CD4-positive, CD25-positive, alpha-beta regulatory T cell (primary cell): ENCODE data around the gene SPEM1. TPM values are rescaled to one million over a fixed set of nuclear protein-coding genes. Genes with fewer than 3 reads are reported as not detected.
A peak's percentile ranks its signal among the peaks of the same experiment; 100 is the strongest.

Source experiments
- ATAC-seq, 2 donors: fragments of 150-1000 bp; cut with Tn5 transposase; one replicate each; pipeline ENCODE4 v1.10.0; 2021; ENCODE audit warnings: low read depth in 2 of 2, moderate number of reproducible peaks in 2 of 2, moderate library complexity in 1 of 2
- DNase-seq, 3 donors: peaks; one replicate each; pipeline versions ENCODE4 v3.0.0 to v3.0.0-alpha.2; 2012 to 2022; ENCODE audit warnings: mixed read lengths in 1 of 3
- H3K27ac ChIP-seq: one replicate; pipeline ENCODE4 v1.7.0; 2013; ENCODE audit warnings: mild to moderate bottlenecking, low read length; ENCODE audit not compliant: insufficient read depth, poor library complexity, severe bottlenecking
- H3K27me3 ChIP-seq: one replicate; pipeline ENCODE4 v1.7.0; 2013; ENCODE audit warnings: low read length; ENCODE audit not compliant: control insufficient read depth, insufficient read depth
- H3K36me3 ChIP-seq: one replicate; pipeline ENCODE4 v1.7.0; 2013; ENCODE audit warnings: mild to moderate bottlenecking, low read length, moderate library complexity; ENCODE audit not compliant: control insufficient read depth, insufficient read depth
- H3K4me1 ChIP-seq: 2 replicates; pipeline ENCODE4 v1.7.0; 2013; ENCODE audit warnings: mild to moderate bottlenecking, low read length; ENCODE audit not compliant: insufficient read depth, control insufficient read depth, poor library complexity, severe bottlenecking
- H3K4me3 ChIP-seq: one replicate; pipeline ENCODE4 v1.7.0; 2013; ENCODE audit warnings: low read depth, mild to moderate bottlenecking, low read length, moderate library complexity
- H3K9me3 ChIP-seq, 2 experiments: 1 replicate in 1 of 2; 2 replicates in 1 of 2; pipeline ENCODE4 v1.7.0; 2013; ENCODE audit warnings: low read length in 2 of 2, mild to moderate bottlenecking in 1 of 2, moderate library complexity in 1 of 2; ENCODE audit not compliant: control insufficient read depth in 2 of 2
- H3K27ac Mint-ChIP-seq, 3 donors: one replicate each; pipeline ENCODE4 v1.8.0; 2020 to 2022; ENCODE audit warnings: mild to moderate bottlenecking in 3 of 3, mixed read lengths in 3 of 3, moderate library complexity in 2 of 3
- H3K27me3 Mint-ChIP-seq: one replicate; pipeline ENCODE4 v1.8.0; 2022; ENCODE audit warnings: mild to moderate bottlenecking, mixed read lengths
- H3K36me3 Mint-ChIP-seq: one replicate; pipeline ENCODE4 v1.8.0; 2020; ENCODE audit warnings: mixed read lengths
- H3K4me1 Mint-ChIP-seq, 4 donors: one replicate each; pipeline ENCODE4 v1.8.0; 2020 to 2022; ENCODE audit warnings: mixed read lengths in 4 of 4, mild to moderate bottlenecking in 1 of 4
- H3K4me3 Mint-ChIP-seq, 4 donors: one replicate each; pipeline ENCODE4 v1.8.0; 2020 to 2022; ENCODE audit warnings: mild to moderate bottlenecking in 4 of 4, mixed read lengths in 4 of 4, moderate library complexity in 3 of 4
- H3K9me3 Mint-ChIP-seq, 7 donors: one replicate each; pipeline ENCODE4 v1.8.0; 2020 to 2022; ENCODE audit warnings: mixed read lengths in 7 of 7, mild to moderate bottlenecking in 3 of 7, moderate library complexity in 2 of 7
- polyA plus RNA-seq, 4 donors: library from polyadenylated mRNA; unstranded; fragments of 300-500 nt; fragmentation: Illumina TruSeq; gene quantifications; one replicate each; pipeline ENCODE4 v1.2.3, GENCODE V29; 2021
- total RNA-seq: library from RNA; stranded (reverse); gene quantifications from one replicate; pipeline ENCODE4 v1.2.3, GENCODE V29; 2022

The SPEM1 gene
- total and polyA plus RNA-seq, 5 donors from 2014 or later, result not detected

DNA sequence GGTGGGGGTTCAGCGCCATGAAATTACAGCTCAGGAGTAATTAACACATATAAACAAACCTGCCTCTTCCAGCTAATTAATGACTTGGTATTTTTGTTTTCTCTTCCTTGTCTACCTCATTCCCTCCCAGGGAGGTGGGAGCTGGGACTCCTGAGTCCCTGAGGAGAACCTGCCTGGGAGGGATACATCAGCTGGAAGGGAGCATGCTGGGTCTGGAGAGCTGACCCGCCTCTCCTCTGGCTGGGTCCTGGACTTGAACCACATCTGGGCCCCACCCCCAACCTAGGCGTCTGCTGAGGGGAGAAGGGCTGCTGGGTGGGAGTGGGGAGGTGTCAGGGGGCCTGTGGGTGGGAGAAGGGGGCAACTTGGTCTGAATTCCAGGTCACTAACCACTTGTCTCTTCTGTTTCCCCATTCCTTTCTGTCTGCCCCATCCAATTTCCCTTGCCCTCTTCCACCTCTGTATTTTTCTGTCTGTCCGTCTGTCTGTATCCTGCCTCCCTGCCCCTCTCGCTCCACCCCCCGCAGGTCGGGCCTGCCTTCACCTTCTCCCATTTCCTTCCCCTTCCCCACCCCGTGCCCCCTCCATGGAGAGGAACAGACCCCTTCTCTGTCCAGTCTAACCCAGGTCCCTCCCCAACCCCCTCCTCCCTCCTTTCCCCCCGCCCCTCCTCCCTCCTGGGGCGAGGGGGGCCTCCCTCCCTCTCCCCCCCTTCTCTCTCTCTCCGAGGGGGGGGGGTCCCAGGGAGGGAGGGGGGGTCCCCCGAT lies 12.5 kb upstream of the SPEM1 start, which contains the start of gene NLGN2:
Gene NLGN2 (plus strand): TSS at position 361 of the 767 bp plus-strand sequence. CDS start 411 bp downstream, outside the sequence.
- no peaks in the 10 kb centered on the region for H3K36me3 ChIP-seq
- Mint-ChIP-seq H3K9me3 (no peaks in the 10 kb centered on the region), H3K27me3 (peaks cover 12% of the 10 kb centered on the region), H3K4me1 (peaks cover 0 to 28% (median 13%) of the 10 kb centered on the region in 4 donors), H3K36me3 (no peaks in the 10 kb centered on the region), H3K4me3 (peak within 1 kb of the TSS; percentile 41 to 88 (median 72)), H3K27ac (no peak within 1 kb of the TSS)
- no peaks in the 10 kb centered on the region for H3K27me3 ChIP-seq
- DNase-seq (no peak), ATAC-seq (no peak)
- H3K4me3 ChIP-seq, result no peak within 1 kb of the TSS
- no peaks in the 10 kb centered on the region for H3K9me3 ChIP-seq
- H3K4me1 ChIP-seq, result peaks cover 23% of the 10 kb centered on the region
- H3K27ac ChIP-seq, result no peak within 1 kb of the TSS

DNA sequence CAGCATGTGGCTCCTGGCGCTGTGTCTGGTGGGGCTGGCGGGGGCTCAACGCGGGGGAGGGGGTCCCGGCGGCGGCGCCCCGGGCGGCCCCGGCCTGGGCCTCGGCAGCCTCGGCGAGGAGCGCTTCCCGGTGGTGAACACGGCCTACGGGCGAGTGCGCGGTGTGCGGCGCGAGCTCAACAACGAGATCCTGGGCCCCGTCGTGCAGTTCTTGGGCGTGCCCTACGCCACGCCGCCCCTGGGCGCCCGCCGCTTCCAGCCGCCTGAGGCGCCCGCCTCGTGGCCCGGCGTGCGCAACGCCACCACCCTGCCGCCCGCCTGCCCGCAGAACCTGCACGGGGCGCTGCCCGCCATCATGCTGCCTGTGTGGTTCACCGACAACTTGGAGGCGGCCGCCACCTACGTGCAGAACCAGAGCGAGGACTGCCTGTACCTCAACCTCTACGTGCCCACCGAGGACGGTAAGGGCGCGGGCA lies 11.8 kb upstream of the SPEM1 start:
- Mint-ChIP-seq H3K9me3 (no peaks in the 10 kb centered on the region), H3K4me3 (no peak overlapping the region), H3K36me3 (no peaks in the 10 kb centered on the region), H3K27ac (no peak overlapping the region), H3K27me3 (peaks cover 12% of the 10 kb centered on the region), H3K4me1 (peaks cover 0 to 24% (median 12%) of the 10 kb centered on the region in 4 donors)
- no peaks in the 10 kb centered on the region for H3K36me3 ChIP-seq
- no peaks in the 10 kb centered on the region for H3K9me3 ChIP-seq
- H3K4me3 ChIP-seq, result no peak overlapping the region
- peak in 2 of 3 donors; percentile 28 to 29 for DNase-seq
- no peaks in the 10 kb centered on the region for H3K27me3 ChIP-seq
- ATAC-seq, result no peak
- H3K4me1 ChIP-seq, result peaks cover 16% of the 10 kb centered on the region
- no peak overlapping the region for H3K27ac ChIP-seq

DNA sequence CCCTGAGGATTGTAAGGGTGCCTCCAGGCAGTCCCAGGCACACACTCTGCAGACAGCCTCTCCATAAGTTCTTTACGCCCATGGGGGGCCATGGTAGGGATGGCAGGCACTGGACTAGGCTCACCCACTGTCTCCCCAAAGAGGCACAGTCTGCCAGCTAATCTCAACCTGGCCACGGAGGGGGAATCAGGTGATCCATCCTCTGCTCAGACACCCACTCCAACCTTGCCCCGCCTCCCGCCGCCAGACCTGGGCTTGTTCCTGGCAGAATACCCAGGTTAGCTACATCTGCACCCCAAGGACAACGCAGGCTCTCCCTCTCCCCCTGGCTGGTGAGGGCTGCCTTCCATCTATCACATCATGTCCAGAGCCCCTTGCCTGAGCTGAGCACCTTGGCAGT lies 11.3 kb upstream of the SPEM1 start:
- peak overlapping the region in 2 of 3 donors; percentile 17 to 84 for H3K27ac Mint-ChIP-seq
- no peaks in the 10 kb centered on the region for H3K9me3 Mint-ChIP-seq
- Histone ChIP-seq H3K9me3 (no peaks in the 10 kb centered on the region), H3K27ac (no peak overlapping the region), H3K36me3 (no peaks in the 10 kb centered on the region), H3K4me3 (no peak overlapping the region), H3K4me1 (peaks cover 12% of the 10 kb centered on the region), H3K27me3 (no peaks in the 10 kb centered on the region)
- peak overlapping the region in 3 of 4 donors; percentile 24 to 84 (median 61) for H3K4me3 Mint-ChIP-seq
- DNase-seq, result no peak
- no peak for ATAC-seq
- H3K36me3 Mint-ChIP-seq, result no peaks in the 10 kb centered on the region
- H3K4me1 Mint-ChIP-seq, result peaks cover 0 to 23% (median 11%) of the 10 kb centered on the region in 4 donors
- peaks cover 12% of the 10 kb centered on the region for H3K27me3 Mint-ChIP-seq

DNA sequence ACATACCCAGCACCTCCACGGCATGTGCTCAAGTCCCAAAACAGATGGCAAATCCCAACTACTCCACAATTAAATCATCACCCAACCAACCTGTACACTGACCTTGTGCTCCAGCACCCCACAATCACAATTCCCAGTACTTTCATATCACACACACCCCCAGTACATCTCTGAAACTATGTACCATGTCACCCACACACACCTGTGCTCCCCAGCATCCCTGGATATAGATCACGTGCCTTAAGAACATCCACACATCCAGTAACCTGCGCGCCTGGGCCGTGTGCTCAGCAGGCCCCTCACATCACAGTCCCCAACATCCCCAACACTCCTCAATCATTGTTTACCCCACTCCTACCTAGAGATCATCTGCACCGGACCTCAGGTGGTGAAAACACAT lies 10.4 kb upstream of the SPEM1 start:
- Histone ChIP-seq H3K27ac (no peak overlapping the region), H3K27me3 (no peaks in the 10 kb centered on the region), H3K4me1 (peaks cover 12% of the 10 kb centered on the region), H3K9me3 (no peaks in the 10 kb centered on the region), H3K4me3 (no peak overlapping the region), H3K36me3 (no peaks in the 10 kb centered on the region)
- ATAC-seq (no peak), DNase-seq (no peak)
- no peaks in the 10 kb centered on the region for H3K9me3 Mint-ChIP-seq
- H3K4me3 Mint-ChIP-seq, result peak overlapping the region in 1 of 4 donors; percentile 61
- H3K4me1 Mint-ChIP-seq, result peaks cover 0 to 15% (median 8%) of the 10 kb centered on the region in 4 donors
- H3K36me3 Mint-ChIP-seq, result no peaks in the 10 kb centered on the region
- no peak overlapping the region for H3K27ac Mint-ChIP-seq
- peaks cover 7% of the 10 kb centered on the region for H3K27me3 Mint-ChIP-seq

DNA sequence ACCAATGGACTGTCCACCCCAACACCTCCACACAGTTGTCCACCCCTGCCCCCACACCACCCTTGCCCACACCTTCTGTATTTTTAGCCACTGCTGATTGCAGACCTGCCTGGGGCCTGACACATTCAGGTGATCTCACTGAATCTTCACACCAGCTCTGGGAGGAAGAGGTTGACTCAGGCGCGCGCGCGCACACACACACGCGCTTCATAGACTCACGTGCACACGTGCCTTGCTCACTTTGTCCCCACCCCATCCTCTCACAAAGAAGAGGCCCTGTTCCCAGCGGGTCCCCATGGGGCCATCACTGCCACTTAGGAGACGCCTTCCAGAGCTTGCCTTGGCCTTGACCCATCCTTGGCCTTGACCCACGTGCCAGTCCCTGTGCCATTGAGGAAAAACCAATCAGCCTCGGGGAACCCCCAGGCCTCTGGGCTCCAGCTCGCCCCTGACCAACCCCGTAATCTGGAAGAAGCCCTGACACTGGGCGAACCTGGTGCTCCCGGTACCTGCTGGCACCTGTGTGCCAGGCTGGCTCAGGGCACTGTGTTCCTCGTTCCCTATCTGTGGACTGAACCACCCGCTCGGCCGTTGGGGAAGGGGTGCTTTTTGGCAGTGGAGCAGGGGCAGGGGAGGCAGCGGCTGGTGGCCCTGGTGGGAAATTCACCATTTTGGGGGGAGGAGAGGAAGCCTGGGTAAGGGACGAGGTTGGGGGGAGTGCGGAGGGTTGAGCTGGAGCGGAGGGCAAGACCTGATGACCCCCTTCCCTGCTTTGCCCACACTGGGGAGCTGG lies 9.3 kb upstream of the SPEM1 start:
- peaks cover 0 to 12% (median 6%) of the 10 kb centered on the region in 4 donors for H3K4me1 Mint-ChIP-seq
- no peaks in the 10 kb centered on the region for H3K36me3 Mint-ChIP-seq
- peak in 1 of 3 donors; percentile 11 for DNase-seq
- no peaks in the 10 kb centered on the region for H3K9me3 ChIP-seq
- H3K27ac Mint-ChIP-seq, result peak overlapping the region in 1 of 3 donors; percentile 74
- H3K4me3 Mint-ChIP-seq, result no peak overlapping the region
- peaks cover 3% of the 10 kb centered on the region for H3K4me1 ChIP-seq
- no peak overlapping the region for H3K4me3 ChIP-seq
- no peak overlapping the region for H3K27ac ChIP-seq
- H3K27me3 ChIP-seq, result no peaks in the 10 kb centered on the region
- no peaks in the 10 kb centered on the region for H3K9me3 Mint-ChIP-seq
- no peaks in the 10 kb centered on the region for H3K36me3 ChIP-seq
- no peak for ATAC-seq
- peaks cover 4% of the 10 kb centered on the region for H3K27me3 Mint-ChIP-seq

DNA sequence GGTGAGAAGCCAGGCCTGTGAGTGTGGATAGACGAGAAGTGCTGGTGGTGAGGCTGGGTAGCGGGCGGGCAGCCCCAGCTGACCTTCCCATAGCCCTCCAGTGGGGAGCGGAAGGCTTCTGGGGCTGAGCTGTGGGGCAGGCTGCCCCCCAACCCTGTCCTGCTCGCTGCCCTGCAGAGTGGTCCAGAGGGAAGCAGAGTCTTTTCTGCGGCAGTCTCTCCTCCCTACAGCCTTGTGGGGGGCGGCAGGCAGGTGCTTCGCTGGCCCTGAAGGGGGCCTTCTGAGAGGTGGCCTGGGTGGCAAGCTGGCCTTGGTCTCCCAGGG lies 8.7 kb upstream of the SPEM1 start:
- DNase-seq (no peak), ATAC-seq (no peak)
- H3K27ac Mint-ChIP-seq, result no peak overlapping the region
- H3K27ac ChIP-seq, result no peak overlapping the region
- no peak overlapping the region for H3K4me3 Mint-ChIP-seq
- no peaks in the 10 kb centered on the region for H3K36me3 Mint-ChIP-seq
- no peaks in the 10 kb centered on the region for H3K36me3 ChIP-seq
- peaks cover 3% of the 10 kb centered on the region for H3K4me1 ChIP-seq
- no peaks in the 10 kb centered on the region for H3K27me3 Mint-ChIP-seq
- peaks cover 0 to 11% (median 3%) of the 10 kb centered on the region in 4 donors for H3K4me1 Mint-ChIP-seq
- H3K9me3 Mint-ChIP-seq, result no peaks in the 10 kb centered on the region
- H3K9me3 ChIP-seq, result no peaks in the 10 kb centered on the region
- H3K27me3 ChIP-seq, result no peaks in the 10 kb centered on the region
- no peak overlapping the region for H3K4me3 ChIP-seq

DNA sequence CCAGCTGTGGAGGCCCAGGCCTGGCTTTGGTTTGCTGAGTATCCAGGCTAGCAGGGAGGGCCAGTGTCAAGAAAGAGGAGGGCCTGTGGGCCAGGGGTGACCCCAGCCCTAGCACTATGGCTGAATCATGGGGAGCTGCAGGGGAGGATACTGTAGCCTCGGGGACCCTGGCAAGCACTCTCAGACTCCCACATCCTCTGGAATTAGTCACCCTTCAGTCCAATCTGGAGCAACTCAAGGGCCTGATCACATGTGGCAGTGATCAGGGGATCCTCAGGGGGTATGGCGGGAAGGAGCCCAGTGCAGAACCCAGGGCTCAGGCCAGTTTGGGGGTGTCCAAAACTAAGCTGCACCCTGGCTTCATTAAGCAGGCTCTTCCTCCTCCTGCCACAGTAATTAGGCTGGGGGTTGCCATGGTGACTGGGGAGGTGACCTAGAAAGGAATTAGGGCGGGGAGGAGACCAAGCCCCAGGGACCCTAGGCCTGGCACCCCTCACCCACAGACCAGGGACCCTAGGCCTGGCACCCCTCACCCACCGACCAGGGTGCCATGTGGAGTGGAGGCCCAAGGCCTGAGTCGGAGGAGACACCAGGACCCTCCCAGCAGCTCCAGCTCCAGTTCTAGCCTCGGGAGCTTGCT lies 6.7 kb upstream of the SPEM1 start:
- H3K36me3 ChIP-seq, result no peaks in the 10 kb centered on the region
- no peak overlapping the region for H3K4me3 Mint-ChIP-seq
- no peaks in the 10 kb centered on the region for H3K27me3 Mint-ChIP-seq
- no peaks in the 10 kb centered on the region for H3K9me3 ChIP-seq
- H3K4me3 ChIP-seq, result no peak overlapping the region
- H3K27me3 ChIP-seq, result no peaks in the 10 kb centered on the region
- no peaks in the 10 kb centered on the region for H3K36me3 Mint-ChIP-seq
- no peak overlapping the region for H3K27ac Mint-ChIP-seq
- H3K27ac ChIP-seq, result no peak overlapping the region
- H3K4me1 ChIP-seq, result peaks cover 3% of the 10 kb centered on the region
- ATAC-seq, result no peak
- peaks cover 0 to 11% (median 1%) of the 10 kb centered on the region in 4 donors for H3K4me1 Mint-ChIP-seq
- no peaks in the 10 kb centered on the region for H3K9me3 Mint-ChIP-seq
- DNase-seq, result no peak
